GM18907 (cell line): Measurements from ENCODE around the gene ZNF19.
A peak's percentile ranks its signal among the peaks of the same experiment; 100 is the strongest.

ENCODE experiments used
- ATAC-seq: cut with Tn5 transposase; IDR thresholded peaks from one replicate; pipeline ENCODE4 v1.9.1; 2021; ENCODE audit warnings: mild to moderate bottlenecking, moderate library complexity; ENCODE audit not compliant: unreplicated experiment

The ZNF19 gene

DNA sequence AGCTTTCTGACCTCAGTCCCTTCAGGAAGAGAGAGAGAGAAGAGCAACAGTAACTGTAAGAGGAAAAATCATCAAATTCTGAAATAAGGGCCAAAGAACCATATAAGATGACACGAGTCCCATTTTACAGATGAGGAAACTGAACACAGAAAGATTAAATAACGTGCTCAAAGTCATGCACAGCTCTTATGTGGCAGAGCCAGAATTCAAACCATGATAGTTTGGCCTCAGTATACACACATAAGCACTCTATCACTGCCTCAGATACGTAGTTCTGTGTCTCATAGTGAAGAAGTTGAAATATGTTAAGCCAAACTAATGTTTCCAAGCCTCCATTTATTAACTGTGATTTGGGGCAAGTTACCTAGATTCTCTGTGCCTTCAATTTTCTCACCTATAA lies 1.9 kb upstream of the ZNF19 start:
- no peak for ATAC-seq

DNA sequence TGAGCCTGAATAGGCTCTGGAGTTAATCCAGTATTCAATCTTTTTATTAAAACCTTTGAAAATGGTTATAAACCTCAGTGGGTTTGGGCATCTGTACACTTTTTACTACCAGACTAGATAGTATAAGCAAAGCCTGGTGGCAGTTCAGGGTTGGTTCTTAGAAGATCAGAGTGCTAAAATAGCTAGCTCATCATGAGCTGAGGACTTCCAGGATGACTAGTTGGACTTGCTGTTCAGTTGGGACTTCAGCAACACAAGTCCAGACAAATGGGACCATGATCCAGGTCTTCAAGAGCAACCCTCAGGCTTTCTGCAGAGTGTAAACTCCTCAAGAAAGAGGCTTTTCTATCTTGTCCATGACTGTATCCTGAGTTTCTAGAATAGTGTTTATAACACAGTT lies 1.2 kb upstream of the ZNF19 start:
- no peak for ATAC-seq

GRCh38 chr16:71484006-71484893 lies 4.9 kb downstream of the ZNF19 start:
- ATAC-seq, result peak; percentile 90

DNA sequence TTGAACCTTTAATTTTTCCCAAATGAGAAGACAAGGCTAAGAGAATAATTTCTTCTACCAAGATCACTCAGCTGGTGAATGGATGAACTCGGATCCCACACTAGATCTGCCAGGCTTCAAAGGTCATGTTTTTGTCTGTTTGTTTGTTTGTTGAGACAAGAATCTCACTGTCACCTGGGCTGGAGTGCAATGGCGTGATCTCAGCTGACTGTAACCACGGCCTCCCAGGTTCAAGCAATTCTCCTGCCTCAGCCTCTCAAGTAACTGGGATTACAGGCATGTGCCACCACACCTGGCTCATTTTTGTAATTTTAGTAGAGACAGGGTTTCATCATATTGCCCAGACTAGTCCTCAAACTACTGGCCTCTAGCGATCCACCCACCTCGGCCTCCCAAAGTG lies 6.6 kb downstream of the ZNF19 start:
- ATAC-seq, result no peak

DNA sequence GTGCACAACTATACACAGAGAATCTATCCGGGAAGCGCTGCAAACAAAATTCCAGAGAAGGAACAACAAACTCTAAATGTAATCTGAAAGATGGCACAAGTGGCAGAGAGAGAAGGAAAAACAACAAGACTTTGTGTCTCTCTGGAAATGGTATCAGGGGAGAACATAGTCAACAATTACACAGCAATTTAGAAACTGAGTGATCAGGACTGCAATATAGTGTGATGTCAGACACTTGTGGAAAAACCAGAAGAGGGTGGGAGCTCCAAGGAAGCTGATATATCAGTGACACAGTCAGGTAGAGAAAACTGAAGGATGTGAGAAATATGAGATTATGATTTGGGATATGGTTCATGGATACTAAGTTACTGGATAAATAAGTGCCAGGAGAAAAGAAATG lies 8.2 kb downstream of the ZNF19 start:
- no peak for ATAC-seq

GRCh38 chr16:71479420-71479819 lies 9.7 kb downstream of the ZNF19 start:
- no peak for ATAC-seq

- ATAC-seq, result no peak
Observed at GRCh38 chr16:71476457-71477124, 12.5 kb downstream of the ZNF19 start.

DNA sequence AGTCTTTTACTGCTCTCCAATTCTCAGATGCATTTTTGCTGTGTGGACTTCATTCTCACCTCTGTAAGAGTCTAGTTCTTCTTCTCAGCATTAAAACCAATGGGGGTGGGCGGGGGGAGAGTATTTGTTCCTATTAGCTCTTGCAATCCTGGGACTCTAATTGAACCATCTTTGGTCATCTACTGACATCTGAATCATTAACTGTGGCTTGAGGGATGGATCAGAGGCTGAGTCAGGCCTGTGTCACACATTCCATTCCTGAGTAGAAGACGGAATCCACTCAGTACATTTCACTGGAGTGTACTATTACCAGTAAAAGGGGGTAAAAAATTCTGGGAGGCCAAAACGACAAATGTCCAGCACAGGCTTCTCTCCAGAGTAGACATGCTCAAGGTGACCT lies 14.3 kb downstream of the ZNF19 start:
- no peak for ATAC-seq

GRCh38 chr16:71473891-71474290 lies 15.2 kb downstream of the ZNF19 start:
- ATAC-seq, result no peak

DNA sequence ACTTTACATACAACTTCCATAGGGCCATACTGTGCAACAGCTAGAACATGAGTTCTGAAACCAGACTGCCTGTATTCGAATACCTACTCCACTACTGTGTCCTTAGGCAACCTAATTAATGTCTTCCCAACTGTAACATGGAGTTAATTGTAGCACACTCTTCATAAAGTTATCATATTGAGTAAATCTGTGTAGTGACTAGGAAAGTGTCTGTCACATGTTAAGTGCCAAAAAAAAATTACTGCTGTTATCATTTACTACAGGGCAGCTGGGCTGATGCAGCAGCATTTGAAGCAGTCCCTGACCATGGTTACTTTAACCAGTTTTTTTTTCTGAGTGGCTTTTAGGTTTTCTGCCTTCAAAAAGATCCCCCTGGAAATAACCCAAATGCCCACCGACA lies 16.2 kb downstream of the ZNF19 start:
- no peak for ATAC-seq

DNA sequence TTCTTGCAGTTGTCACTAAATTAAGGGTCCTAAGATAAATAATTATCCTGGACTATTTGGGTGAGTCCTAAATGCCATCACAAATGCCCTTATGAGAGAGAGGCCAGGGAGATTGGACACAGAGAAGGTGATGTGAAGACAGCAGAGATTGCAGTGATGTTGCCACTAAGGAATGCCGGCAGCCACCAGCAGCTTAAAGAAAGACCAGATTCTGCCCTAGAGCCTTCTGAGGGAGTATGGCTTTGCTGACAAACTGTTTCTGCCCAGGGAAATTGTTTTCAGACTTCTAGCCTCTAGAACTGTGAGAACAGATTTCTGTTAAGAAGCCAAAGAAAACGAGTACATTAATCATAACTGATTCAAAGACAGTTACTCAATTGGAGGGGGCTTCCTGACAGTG lies 17.1 kb downstream of the ZNF19 start:
- ATAC-seq, result no peak

DNA sequence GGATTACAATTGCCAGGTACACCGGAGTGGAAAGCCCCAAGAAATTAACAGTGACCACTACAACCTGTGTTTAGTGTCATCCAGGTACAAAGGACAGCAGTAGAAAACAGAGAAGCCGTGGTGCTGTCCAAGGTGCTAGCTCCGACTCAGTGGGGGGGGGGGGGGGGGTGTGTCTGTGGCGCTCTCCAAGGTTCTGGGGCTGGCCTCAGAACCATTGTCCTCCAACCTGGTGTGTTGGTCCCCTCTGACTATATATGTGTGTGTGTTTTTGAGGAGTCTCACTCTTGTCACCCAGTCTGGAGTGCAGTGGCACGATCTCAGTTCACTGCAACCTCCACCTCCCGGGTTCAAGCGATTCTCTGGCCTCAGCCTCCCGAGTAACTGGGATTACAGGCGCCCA lies 21.3 kb downstream of the ZNF19 start:
- no peak for ATAC-seq

DNA sequence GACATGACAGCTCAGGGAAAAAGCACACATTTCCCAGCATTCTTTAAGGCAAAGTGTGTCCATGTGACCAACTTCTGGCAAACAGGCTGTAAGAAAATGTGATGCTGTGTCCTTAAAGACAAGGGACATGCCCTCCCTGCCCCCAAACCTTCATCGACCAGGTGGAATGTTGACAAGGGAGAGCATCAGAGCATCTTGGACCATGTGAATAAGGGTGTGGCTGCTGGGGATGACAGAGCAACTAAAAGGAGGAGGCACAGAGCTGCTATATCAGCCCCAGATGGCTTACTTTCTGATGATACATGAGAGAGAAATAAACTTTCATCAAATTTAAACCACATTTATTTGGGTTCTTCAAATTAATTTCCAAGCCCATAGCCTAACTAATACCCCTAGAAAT lies 24.9 kb downstream of the ZNF19 start:
- no peak for ATAC-seq

- ATAC-seq, result peak; percentile 96
Observed at GRCh38 chr16:71461686-71462648, 27.2 kb downstream of the ZNF19 start, which contains the start of gene ZNF23. Gene ZNF23, minus strand, starts transcription at chr16:71462247. Its CDS starts 5,451 bp downstream, at chr16:71456796.

GRCh38 chr16:71460941-71461340 lies 28.2 kb downstream of the ZNF19 start:
- ATAC-seq, result no peak

DNA sequence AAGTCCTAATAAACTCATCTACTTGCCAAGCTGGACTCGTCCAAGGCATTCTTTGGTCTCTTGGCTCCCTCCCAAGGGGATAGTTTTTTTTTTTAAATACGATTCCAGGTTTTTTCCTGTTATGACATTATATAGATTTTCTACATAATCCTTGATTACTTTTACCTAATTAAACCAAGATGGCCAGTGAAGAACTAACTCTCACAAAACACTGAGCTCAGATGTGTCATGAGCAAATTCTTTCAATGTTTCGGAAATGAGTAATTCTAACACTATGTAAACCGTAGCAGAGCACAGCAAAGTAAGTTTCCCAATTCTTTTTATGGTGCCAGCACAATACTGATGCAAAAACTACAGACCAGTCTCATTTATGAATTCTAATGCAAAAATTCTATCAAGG lies 28.9 kb downstream of the ZNF19 start:
- ATAC-seq, result no peak

DNA sequence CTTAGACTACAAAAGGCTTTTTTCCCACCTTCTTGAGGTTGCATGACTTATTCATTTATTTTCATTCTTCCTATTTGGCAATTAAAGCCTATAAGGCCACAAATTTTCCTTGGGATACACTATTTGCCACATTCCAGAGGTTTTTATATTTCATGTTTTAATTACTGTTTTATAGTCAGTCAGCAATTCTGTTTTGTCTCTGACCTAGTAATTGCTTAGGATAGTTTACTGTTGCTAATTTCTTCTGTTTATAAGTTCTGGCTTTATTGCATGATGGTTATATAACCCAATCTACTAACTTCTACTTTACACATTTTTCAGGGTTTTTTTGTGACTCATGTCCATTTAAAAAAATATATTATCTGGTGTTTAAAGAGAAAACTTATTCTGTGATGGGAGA lies 29.6 kb downstream of the ZNF19 start:
- no peak for ATAC-seq

DNA sequence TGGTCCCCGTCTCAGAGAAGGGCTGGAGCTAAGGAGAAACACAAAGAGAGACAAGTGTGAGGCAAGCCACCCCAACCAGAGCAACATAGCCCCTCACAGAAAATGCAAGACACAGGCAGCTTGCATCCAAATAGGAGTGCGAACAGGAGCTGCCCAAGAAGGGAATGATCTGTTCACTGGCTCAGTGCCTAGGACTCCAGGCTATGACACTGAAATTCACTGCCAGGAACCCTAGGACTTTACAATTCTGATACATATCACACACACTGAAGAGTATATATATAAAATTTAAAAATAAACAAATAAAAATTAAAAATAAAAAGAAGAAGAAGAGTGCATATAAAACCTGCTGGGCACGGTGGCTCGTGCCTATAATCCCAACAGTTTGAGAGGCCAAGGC lies 32.3 kb downstream of the ZNF19 start:
- ATAC-seq, result no peak

DNA sequence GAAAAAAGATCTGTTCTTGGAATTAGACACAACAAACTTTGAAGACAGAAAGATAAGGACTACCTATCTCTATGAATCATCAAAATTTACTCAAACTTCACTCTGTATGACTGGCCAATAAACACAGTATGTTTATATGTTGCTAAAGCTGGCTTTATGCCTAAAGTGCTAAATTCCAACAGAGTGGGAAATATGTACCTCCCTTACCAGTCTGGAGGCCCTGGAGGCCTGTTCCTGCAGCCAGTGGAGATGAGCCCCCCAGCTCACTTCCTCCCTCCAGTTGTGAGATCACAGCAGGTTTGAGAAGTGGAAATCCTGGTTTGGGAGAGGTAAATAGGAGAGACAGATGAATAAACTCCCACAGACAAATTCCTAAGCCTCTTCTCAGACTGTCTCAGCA lies 36.1 kb downstream of the ZNF19 start:
- no peak for ATAC-seq

GRCh38 chr16:71449020-71449419 lies 40.1 kb downstream of the ZNF19 start:
- ATAC-seq, result no peak

GRCh38 chr16:71448274-71448866 lies 40.8 kb downstream of the ZNF19 start:
- no peak for ATAC-seq
